ENCODE data around the gene HMX2.

Gene HMX2

DNA sequence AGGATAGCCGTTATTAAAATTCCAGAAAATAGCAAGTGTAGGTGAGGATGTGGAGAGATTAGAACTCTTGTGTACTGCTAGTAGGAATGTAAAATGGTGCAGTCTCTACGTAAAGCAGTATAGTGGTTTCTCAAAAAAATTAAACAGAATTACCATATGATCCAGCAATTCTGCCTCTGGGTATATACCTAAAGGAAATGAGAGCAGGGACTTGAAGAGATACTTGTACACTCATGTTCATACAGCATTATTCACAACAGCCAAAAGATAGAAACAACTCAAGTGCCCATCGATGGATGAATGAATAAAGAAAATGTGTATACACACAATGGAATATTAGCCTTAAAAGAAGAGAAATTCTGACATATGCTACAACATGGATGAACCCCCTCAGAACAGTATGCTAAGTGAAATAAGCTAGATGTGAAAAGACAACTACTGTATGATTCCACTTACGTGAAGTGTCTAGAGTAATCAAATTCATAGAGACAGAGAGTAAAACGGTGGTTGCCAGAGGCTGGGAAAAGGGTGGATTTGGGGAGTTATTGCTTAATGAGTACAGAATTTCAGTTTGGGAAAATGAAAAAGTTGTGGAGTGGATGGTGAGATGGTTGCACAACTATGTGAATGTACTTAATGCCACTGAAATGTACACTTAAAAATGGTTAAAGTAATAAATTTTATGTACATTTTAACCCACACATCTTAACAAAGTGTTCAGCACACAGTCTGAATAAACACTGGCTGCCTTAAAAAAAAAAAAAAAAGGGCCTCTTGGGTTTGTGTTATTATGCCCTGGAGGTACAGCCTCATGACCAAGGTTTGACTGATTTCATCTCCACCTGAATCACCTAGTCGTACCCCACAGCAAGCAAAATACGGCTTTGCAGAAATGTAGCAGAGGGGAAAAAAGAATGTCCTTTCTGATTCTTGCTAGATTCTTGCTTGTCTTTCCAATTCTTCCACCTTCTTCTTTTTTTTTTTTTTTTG lies 32.5 kb downstream of the HMX2 start:
- H3K4me1 ChIP-seq, result no peaks in the 10 kb centered on the region
- TF ChIP-seq, protein P1, sequence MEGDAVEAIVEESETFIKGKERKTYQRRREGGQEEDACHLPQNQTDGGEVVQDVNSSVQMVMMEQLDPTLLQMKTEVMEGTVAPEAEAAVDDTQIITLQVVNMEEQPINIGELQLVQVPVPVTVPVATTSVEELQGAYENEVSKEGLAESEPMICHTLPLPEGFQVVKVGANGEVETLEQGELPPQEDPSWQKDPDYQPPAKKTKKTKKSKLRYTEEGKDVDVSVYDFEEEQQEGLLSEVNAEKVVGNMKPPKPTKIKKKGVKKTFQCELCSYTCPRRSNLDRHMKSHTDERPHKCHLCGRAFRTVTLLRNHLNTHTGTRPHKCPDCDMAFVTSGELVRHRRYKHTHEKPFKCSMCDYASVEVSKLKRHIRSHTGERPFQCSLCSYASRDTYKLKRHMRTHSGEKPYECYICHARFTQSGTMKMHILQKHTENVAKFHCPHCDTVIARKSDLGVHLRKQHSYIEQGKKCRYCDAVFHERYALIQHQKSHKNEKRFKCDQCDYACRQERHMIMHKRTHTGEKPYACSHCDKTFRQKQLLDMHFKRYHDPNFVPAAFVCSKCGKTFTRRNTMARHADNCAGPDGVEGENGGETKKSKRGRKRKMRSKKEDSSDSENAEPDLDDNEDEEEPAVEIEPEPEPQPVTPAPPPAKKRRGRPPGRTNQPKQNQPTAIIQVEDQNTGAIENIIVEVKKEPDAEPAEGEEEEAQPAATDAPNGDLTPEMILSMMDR (IDR thresholded peaks at IDR 0.05), result no peak
- H3K27ac ChIP-seq, result no peak overlapping the region
- no peaks in the 10 kb centered on the region for H3K27me3 ChIP-seq
- intact Hi-C loops (cut with DNase I; ENCODE audit: low total_unique reads), result no loop called here
- H3K36me3 ChIP-seq, result peaks cover 14 to 31% (median 23%) of the 10 kb centered on the region in 3 donors
- no peak overlapping the region for H3K4me3 ChIP-seq
- DNase-seq, result no peak
- peaks cover 0 to 20% (median 0%) of the 10 kb centered on the region in 3 donors for H3K9me3 ChIP-seq

DNA sequence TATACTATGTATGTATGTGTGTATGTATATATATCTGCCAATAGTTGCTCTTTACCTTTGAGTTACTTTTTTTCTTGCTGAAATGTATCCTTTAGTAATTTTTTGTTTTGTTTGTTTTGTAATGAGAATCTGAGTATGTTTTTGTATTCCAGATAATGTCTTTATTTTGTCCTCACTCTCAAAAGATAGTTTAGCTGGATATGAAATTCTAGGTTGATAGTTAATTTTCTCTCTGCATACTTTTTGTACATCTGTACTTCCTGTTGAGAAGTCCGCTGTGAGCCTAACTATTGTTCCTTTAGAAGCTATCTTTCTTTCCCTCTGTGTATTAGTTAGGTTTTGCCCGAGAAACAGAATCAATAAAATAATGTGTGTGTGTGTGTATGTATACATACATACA lies 35.8 kb downstream of the HMX2 start:
- TF ChIP-seq, protein P1 (IDR thresholded peaks at IDR 0.05), result no peak
- Histone ChIP-seq H3K36me3 (peaks cover 4 to 34% (median 32%) of the 10 kb centered on the region in 3 donors), H3K4me1 (no peaks in the 10 kb centered on the region), H3K9me3 (peaks cover 0 to 20% (median 0%) of the 10 kb centered on the region in 3 donors), H3K27ac (no peak overlapping the region), H3K4me3 (no peak overlapping the region), H3K27me3 (no peaks in the 10 kb centered on the region)
- intact Hi-C loops (cut with DNase I; ENCODE audit: low total_unique reads), result no loop called here
- no peak for DNase-seq

DNA sequence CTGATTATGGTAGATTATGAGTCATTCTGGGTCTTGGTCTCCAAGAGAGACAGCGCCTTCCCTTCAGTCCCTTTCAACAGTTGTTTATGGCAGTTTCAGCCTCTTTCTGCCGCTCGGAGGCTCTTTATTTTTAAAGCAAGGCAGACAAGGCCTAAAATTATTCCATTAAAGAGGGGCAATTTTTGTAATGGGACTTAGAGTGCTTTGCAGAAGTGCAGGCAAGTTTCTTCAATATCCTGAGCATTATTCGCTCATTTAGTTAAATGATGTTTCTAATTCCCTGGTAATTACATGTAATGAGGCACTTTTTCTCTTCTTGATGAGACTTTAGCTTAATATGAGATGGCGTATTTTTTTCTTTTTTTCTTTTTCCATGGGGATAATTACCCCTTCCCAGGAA lies 39.8 kb downstream of the HMX2 start:
- DNase-seq, result no peak
- Histone ChIP-seq H3K9me3 (peaks cover 0 to 19% (median 0%) of the 10 kb centered on the region in 3 donors), H3K4me3 (no peak overlapping the region), H3K27me3 (no peaks in the 10 kb centered on the region), H3K27ac (no peak overlapping the region), H3K36me3 (peaks cover 21 to 39% (median 39%) of the 10 kb centered on the region in 3 donors), H3K4me1 (no peaks in the 10 kb centered on the region)
- intact Hi-C loops (cut with DNase I; ENCODE audit: low total_unique reads), result no loop called here
- TF ChIP-seq, protein P1 (IDR thresholded peaks at IDR 0.05), result no peak

DNA sequence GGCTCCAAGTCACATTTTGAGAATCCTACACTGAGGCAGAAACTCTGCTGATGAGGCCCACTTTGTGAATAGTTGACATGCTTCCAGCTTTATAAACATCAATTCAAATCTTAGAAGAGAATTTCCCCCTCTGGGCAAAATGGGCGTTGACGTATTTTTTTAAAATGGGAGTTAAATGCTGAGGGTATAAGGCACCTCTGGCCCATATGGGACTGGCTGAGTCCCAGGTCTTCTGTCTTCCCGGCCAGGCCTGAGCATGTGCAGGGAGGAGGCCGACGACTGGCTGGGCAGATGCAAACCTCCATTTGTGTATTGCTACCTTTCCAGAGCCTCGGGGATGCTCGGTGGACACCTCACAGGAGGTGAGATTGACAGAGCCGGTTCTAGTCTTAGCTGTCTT lies 44.0 kb downstream of the HMX2 start:
- Histone ChIP-seq H3K36me3 (peaks cover 5 to 18% (median 7%) of the 10 kb centered on the region in 3 donors), H3K27ac (no peak overlapping the region), H3K4me3 (no peak overlapping the region), H3K4me1 (no peaks in the 10 kb centered on the region), H3K9me3 (no peaks in the 10 kb centered on the region), H3K27me3 (no peaks in the 10 kb centered on the region)
- TF ChIP-seq, protein P1 (IDR thresholded peaks at IDR 0.05), result no peak
- DNase-seq, result no peak
- intact Hi-C loops (cut with DNase I; ENCODE audit: low total_unique reads), result no loop called here

DNA sequence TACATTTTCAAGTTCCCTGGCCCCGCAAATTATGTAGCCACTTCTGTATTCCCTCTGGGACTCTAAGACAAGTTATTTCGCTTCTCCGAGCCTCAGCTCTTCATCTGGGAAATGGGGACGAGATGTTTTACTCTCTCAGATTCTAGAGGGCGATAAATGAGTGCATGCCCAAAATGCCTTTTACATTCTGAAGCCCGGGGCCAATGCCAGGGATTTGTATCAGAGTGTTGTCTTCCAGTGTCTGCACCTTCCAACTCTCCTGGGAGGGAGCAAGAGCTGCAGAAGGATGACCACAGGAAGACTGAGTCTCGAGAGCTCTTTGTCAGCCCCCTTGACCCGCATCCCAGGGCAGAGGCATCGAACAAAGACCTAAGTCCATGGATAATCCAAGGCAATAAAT lies 46.1 kb downstream of the HMX2 start:
- Histone ChIP-seq H3K27ac (no peak overlapping the region), H3K27me3 (no peaks in the 10 kb centered on the region), H3K36me3 (peaks cover 5 to 18% (median 7%) of the 10 kb centered on the region in 3 donors), H3K4me1 (no peaks in the 10 kb centered on the region), H3K4me3 (no peak overlapping the region), H3K9me3 (no peaks in the 10 kb centered on the region)
- intact Hi-C loops (cut with DNase I; ENCODE audit: low total_unique reads), result no loop called here
- DNase-seq, result no peak
- TF ChIP-seq, protein P1 (IDR thresholded peaks at IDR 0.05), result no peak
